Keratinocyte (primary cell): ENCODE data around the gene KCNH6. TPM values are rescaled to one million over a fixed set of nuclear protein-coding genes. Genes with fewer than 3 reads are reported as not detected.

Experiments used
- DNase-seq: peaks from one replicate; pipeline ENCODE4 v3.0.0-alpha.2; 2011; ENCODE audit warnings: low read depth, missing footprints, low spot score
- FAIRE-seq: peaks from 2 replicates; lab custom pipeline; 2011; peaks lifted over from hg19 to GRCh38; lab: Jason Lieb, UNC
- H2AFZ ChIP-seq: 2 replicates; pipeline ENCODE4 v1.6.0; 2012; ENCODE audit warnings: low read length, control low read depth, inconsistent platforms; ENCODE audit not compliant: control insufficient read depth
- H3K27ac ChIP-seq: 2 replicates; pipeline ENCODE4 v1.5.1; 2011; ENCODE audit warnings: low read length; ENCODE audit not compliant: control insufficient read depth, insufficient read depth
- H3K27me3 ChIP-seq: 3 replicates; pipeline ENCODE4 v1.6.0; 2011; ENCODE audit warnings: low read length; ENCODE audit not compliant: control insufficient read depth, insufficient read depth; ENCODE audit errors: extremely low read depth
- H3K36me3 ChIP-seq, 2 experiments: 2 replicates in 1 of 2; 3 replicates in 1 of 2; pipeline ENCODE4 v1.5.1; 2011; ENCODE audit warnings: low read length in 2 of 2, mild to moderate bottlenecking in 1 of 2; ENCODE audit not compliant: control insufficient read depth in 2 of 2, insufficient read depth in 2 of 2; ENCODE audit errors: extremely low read depth in 1 of 2
- H3K4me1 ChIP-seq: 3 replicates; pipeline ENCODE4 v1.5.1; 2011; ENCODE audit warnings: low read length; ENCODE audit not compliant: control insufficient read depth, insufficient read depth; ENCODE audit errors: extremely low read depth
- H3K4me2 ChIP-seq: 3 replicates; pipeline ENCODE4 v1.6.0; 2011; ENCODE audit warnings: low read depth, low read length; ENCODE audit not compliant: control insufficient read depth, insufficient read depth; ENCODE audit errors: extremely low read depth
- H3K4me3 ChIP-seq, 3 experiments: fragments of 200-600 bp in 1 of 3; sonication (generic) in 1 of 3; 2 replicates in 2 of 3; 3 replicates in 1 of 3; pipeline ENCODE4 v1.5.1; 2011 to 2016; ENCODE audit warnings: low read length in 3 of 3, mild to moderate bottlenecking in 3 of 3, control low read depth in 2 of 3, inconsistent platforms in 1 of 3, low read depth in 1 of 3, mixed read lengths in 1 of 3, mixed run types in 1 of 3, moderate library complexity in 1 of 3; ENCODE audit not compliant: control insufficient read depth in 2 of 3, insufficient read depth in 2 of 3; ENCODE audit errors: extremely low read depth in 1 of 3
- H3K79me2 ChIP-seq: 2 replicates; pipeline ENCODE4 v1.6.0; 2012; ENCODE audit warnings: low read length; ENCODE audit not compliant: control insufficient read depth, insufficient read depth
- H3K9ac ChIP-seq: 3 replicates; pipeline ENCODE4 v1.6.0; 2011; ENCODE audit warnings: low read length; ENCODE audit not compliant: control insufficient read depth, insufficient read depth; ENCODE audit errors: extremely low read depth
- H3K9me1 ChIP-seq: 3 replicates; pipeline ENCODE4 v1.6.0; 2011; ENCODE audit warnings: low read length; ENCODE audit not compliant: control insufficient read depth, insufficient read depth; ENCODE audit errors: extremely low read depth
- H3K9me3 ChIP-seq: 2 replicates; pipeline ENCODE4 v1.5.1; 2012; ENCODE audit warnings: low read depth, low read length; ENCODE audit not compliant: control insufficient read depth
- H4K20me1 ChIP-seq: 3 replicates; pipeline ENCODE4 v1.6.0; 2011; ENCODE audit warnings: low read length; ENCODE audit not compliant: control insufficient read depth, insufficient read depth; ENCODE audit errors: extremely low read depth
- CTCF ChIP-seq, 3 experiments: IDR thresholded peaks in 1 of 3; conservative IDR thresholded peaks in 1 of 3; optimal IDR thresholded peaks in 1 of 3; 2 replicates in 2 of 3; 3 replicates in 1 of 3; pipeline versions ENCODE3 to v1.5.1; 2011; ENCODE audit warnings: low read length in 3 of 3, mild to moderate bottlenecking in 3 of 3, moderate library complexity in 2 of 3, control low read depth in 1 of 3, inconsistent platforms in 1 of 3; ENCODE audit not compliant: insufficient read depth in 2 of 3; ENCODE audit errors: extremely low read depth in 1 of 3
- EZH2 ChIP-seq: IDR thresholded peaks from one replicate; pipeline ENCODE4 v1.6.1; 2012; ENCODE audit warnings: inconsistent platforms, mild to moderate bottlenecking, low read length, moderate library complexity
- dilution Hi-C: fragments of 300-500 bp; cut with MboI; formaldehyde crosslinking; loops from one replicate; pipeline ENCODE4 v1.7.0; 2020; ENCODE audit warnings: low sequenced_read_pairs; ENCODE audit not compliant: extremely low pct_ligation_motif_present
- polyA plus RNA-seq, 5 experiments: library from polyadenylated mRNA; depleted of rRNA in 3 of 5; stranded (reverse) in 3 of 5; stranded (forward) in 1 of 5; unstranded in 1 of 5; fragments of >200 nt; gene quantifications; 1 replicate in 1 of 5; 2 replicates in 3 of 5; 3 replicates in 1 of 5; pipeline versions ENCODE4 v1.2.1 to v1.2.3, GENCODE V29; 2011 to 2012; ENCODE audit warnings: missing spikeins in 2 of 5, low read depth in 1 of 5, low replicate concordance in 1 of 5

Gene KCNH6
- polyA plus RNA-seq, 1 donor (not counting 4 experiments of a cell fraction or from before 2014, with no cell fraction given): not detected

DNA sequence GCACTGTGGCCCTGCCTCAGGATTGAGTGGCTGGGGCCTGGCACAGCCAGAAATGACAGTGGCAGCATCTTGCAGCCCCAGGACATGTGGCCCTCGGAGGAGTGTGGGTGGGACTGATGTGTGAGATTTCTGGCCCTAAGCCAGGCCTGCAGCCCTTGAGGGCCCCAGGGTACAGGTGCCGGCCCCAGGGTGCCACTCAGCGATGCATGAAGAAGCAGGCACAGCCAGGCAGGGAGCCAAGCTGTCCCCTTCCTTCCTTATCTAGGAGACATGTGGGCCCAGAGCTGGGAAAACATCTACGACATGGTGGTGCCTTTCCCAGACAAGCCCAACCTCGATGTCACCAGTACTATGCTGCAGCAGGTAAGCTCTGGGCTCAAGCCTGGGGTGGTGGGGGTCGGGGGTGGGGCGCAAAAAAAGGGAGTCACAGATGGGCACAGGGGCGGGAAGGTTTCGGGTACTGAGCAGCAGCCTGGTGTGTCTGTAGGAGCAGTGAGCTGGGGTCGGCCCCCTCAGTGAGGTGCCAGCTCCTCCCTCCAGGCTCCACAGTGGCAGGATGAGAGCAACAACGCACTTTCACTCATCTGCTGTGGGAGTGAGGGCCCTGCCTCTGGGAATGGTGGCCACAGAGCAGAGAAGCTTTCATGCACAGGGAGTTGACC, 42.2 kb upstream of the KCNH6 start:
- TF ChIP-seq CTCF (optimal IDR thresholded peaks at IDR 0.05 in 1 of 3, IDR thresholded peaks at IDR 0.05 in 1 of 3, conservative IDR thresholded peaks at IDR 0.05 in 1 of 3; ENCODE audit: extremely low read depth in 1 of 3, insufficient read depth in 2 of 3, low read length in 3 of 3): no peak
- TF ChIP-seq EZH2: no peak
- Histone ChIP-seq H4K20me1 (no peaks in the 10 kb centered on the region), H3K4me1 (peaks cover 19% of the 10 kb centered on the region), H3K4me3 (no peak overlapping the region), H3K9ac (no peak overlapping the region), H3K27me3 (peaks cover 19% of the 10 kb centered on the region), H3K27ac (no peak overlapping the region), H2AFZ (no peak overlapping the region), H3K9me1 (no peaks in the 10 kb centered on the region), H3K79me2 (no peaks in the 10 kb centered on the region), H3K4me2 (no peak overlapping the region), H3K9me3 (no peaks in the 10 kb centered on the region), H3K36me3 (no peaks in the 10 kb centered on the region)
- FAIRE-seq (no peak), DNase-seq (no peak)
- dilution Hi-C loops: no loop called here

GRCh38 chr17:63481488-63481870, 41.7 kb upstream of the KCNH6 start:
- no peak overlapping the region for H3K9ac ChIP-seq
- H3K27ac ChIP-seq: no peak overlapping the region
- no peak overlapping the region for H2AFZ ChIP-seq
- no peaks in the 10 kb centered on the region for H3K9me1 ChIP-seq
- no peak for TF ChIP-seq EZH2
- no peak for TF ChIP-seq CTCF (optimal IDR thresholded peaks at IDR 0.05 in 1 of 3, IDR thresholded peaks at IDR 0.05 in 1 of 3, conservative IDR thresholded peaks at IDR 0.05 in 1 of 3; ENCODE audit: extremely low read depth in 1 of 3, insufficient read depth in 2 of 3, low read length in 3 of 3)
- DNase-seq: no peak
- H3K4me2 ChIP-seq: no peak overlapping the region
- no peaks in the 10 kb centered on the region for H3K36me3 ChIP-seq
- H4K20me1 ChIP-seq: no peaks in the 10 kb centered on the region
- H3K9me3 ChIP-seq: no peaks in the 10 kb centered on the region
- no peaks in the 10 kb centered on the region for H3K79me2 ChIP-seq
- FAIRE-seq: no peak
- peaks cover 15% of the 10 kb centered on the region for H3K27me3 ChIP-seq
- dilution Hi-C loops: no loop called here
- H3K4me1 ChIP-seq: peaks cover 19% of the 10 kb centered on the region
- no peak overlapping the region for H3K4me3 ChIP-seq
